Keratinocyte (primary cell): ENCODE data around the gene PRKAG2. TPM values are rescaled to one million over a fixed set of nuclear protein-coding genes. Genes with fewer than 3 reads are reported as not detected.

Source experiments
- DNase-seq: peaks from one replicate; pipeline ENCODE4 v3.0.0-alpha.2; 2011; ENCODE audit warnings: low read depth, missing footprints, low spot score
- FAIRE-seq: peaks from 2 replicates; lab custom pipeline; 2011; peaks lifted over from hg19 to GRCh38; lab: Jason Lieb, UNC
- H2AFZ ChIP-seq: 2 replicates; pipeline ENCODE4 v1.6.0; 2012; ENCODE audit warnings: low read length, control low read depth, inconsistent platforms; ENCODE audit not compliant: control insufficient read depth
- H3K27ac ChIP-seq: 2 replicates; pipeline ENCODE4 v1.5.1; 2011; ENCODE audit warnings: low read length; ENCODE audit not compliant: control insufficient read depth, insufficient read depth
- H3K27me3 ChIP-seq: 3 replicates; pipeline ENCODE4 v1.6.0; 2011; ENCODE audit warnings: low read length; ENCODE audit not compliant: control insufficient read depth, insufficient read depth; ENCODE audit errors: extremely low read depth
- H3K36me3 ChIP-seq, 2 experiments: 2 replicates in 1 of 2; 3 replicates in 1 of 2; pipeline ENCODE4 v1.5.1; 2011; ENCODE audit warnings: low read length in 2 of 2, mild to moderate bottlenecking in 1 of 2; ENCODE audit not compliant: control insufficient read depth in 2 of 2, insufficient read depth in 2 of 2; ENCODE audit errors: extremely low read depth in 1 of 2
- H3K4me1 ChIP-seq: 3 replicates; pipeline ENCODE4 v1.5.1; 2011; ENCODE audit warnings: low read length; ENCODE audit not compliant: control insufficient read depth, insufficient read depth; ENCODE audit errors: extremely low read depth
- H3K4me2 ChIP-seq: 3 replicates; pipeline ENCODE4 v1.6.0; 2011; ENCODE audit warnings: low read depth, low read length; ENCODE audit not compliant: control insufficient read depth, insufficient read depth; ENCODE audit errors: extremely low read depth
- H3K4me3 ChIP-seq, 3 experiments: fragments of 200-600 bp in 1 of 3; sonication (generic) in 1 of 3; 2 replicates in 2 of 3; 3 replicates in 1 of 3; pipeline ENCODE4 v1.5.1; 2011 to 2016; ENCODE audit warnings: low read length in 3 of 3, mild to moderate bottlenecking in 3 of 3, control low read depth in 2 of 3, inconsistent platforms in 1 of 3, low read depth in 1 of 3, mixed read lengths in 1 of 3, mixed run types in 1 of 3, moderate library complexity in 1 of 3; ENCODE audit not compliant: control insufficient read depth in 2 of 3, insufficient read depth in 2 of 3; ENCODE audit errors: extremely low read depth in 1 of 3
- H3K79me2 ChIP-seq: 2 replicates; pipeline ENCODE4 v1.6.0; 2012; ENCODE audit warnings: low read length; ENCODE audit not compliant: control insufficient read depth, insufficient read depth
- H3K9ac ChIP-seq: 3 replicates; pipeline ENCODE4 v1.6.0; 2011; ENCODE audit warnings: low read length; ENCODE audit not compliant: control insufficient read depth, insufficient read depth; ENCODE audit errors: extremely low read depth
- H3K9me1 ChIP-seq: 3 replicates; pipeline ENCODE4 v1.6.0; 2011; ENCODE audit warnings: low read length; ENCODE audit not compliant: control insufficient read depth, insufficient read depth; ENCODE audit errors: extremely low read depth
- H3K9me3 ChIP-seq: 2 replicates; pipeline ENCODE4 v1.5.1; 2012; ENCODE audit warnings: low read depth, low read length; ENCODE audit not compliant: control insufficient read depth
- H4K20me1 ChIP-seq: 3 replicates; pipeline ENCODE4 v1.6.0; 2011; ENCODE audit warnings: low read length; ENCODE audit not compliant: control insufficient read depth, insufficient read depth; ENCODE audit errors: extremely low read depth
- EZH2 ChIP-seq: IDR thresholded peaks from one replicate; pipeline ENCODE4 v1.6.1; 2012; ENCODE audit warnings: inconsistent platforms, mild to moderate bottlenecking, low read length, moderate library complexity
- dilution Hi-C: fragments of 300-500 bp; cut with MboI; formaldehyde crosslinking; loops from one replicate; pipeline ENCODE4 v1.7.0; 2020; ENCODE audit warnings: low sequenced_read_pairs; ENCODE audit not compliant: extremely low pct_ligation_motif_present
- polyA plus RNA-seq, 5 experiments: library from polyadenylated mRNA; depleted of rRNA in 3 of 5; stranded (reverse) in 3 of 5; stranded (forward) in 1 of 5; unstranded in 1 of 5; fragments of >200 nt; gene quantifications; 1 replicate in 1 of 5; 2 replicates in 3 of 5; 3 replicates in 1 of 5; pipeline versions ENCODE4 v1.2.1 to v1.2.3, GENCODE V29; 2011 to 2012; ENCODE audit warnings: missing spikeins in 2 of 5, low read depth in 1 of 5, low replicate concordance in 1 of 5
- TF ChIP-seq, protein P1 (sequence below), 3 experiments: IDR thresholded peaks in 1 of 3; conservative IDR thresholded peaks in 1 of 3; optimal IDR thresholded peaks in 1 of 3; 2 replicates in 2 of 3; 3 replicates in 1 of 3; pipeline versions ENCODE3 to v1.5.1; 2011; ENCODE audit warnings: low read length in 3 of 3, mild to moderate bottlenecking in 3 of 3, moderate library complexity in 2 of 3, control low read depth in 1 of 3, inconsistent platforms in 1 of 3; ENCODE audit not compliant: insufficient read depth in 2 of 3; ENCODE audit errors: extremely low read depth in 1 of 3

Gene PRKAG2
- polyA plus RNA-seq, 1 donor (not counting 4 experiments of a cell fraction or from before 2014, with no cell fraction given): 39.5 TPM

DNA sequence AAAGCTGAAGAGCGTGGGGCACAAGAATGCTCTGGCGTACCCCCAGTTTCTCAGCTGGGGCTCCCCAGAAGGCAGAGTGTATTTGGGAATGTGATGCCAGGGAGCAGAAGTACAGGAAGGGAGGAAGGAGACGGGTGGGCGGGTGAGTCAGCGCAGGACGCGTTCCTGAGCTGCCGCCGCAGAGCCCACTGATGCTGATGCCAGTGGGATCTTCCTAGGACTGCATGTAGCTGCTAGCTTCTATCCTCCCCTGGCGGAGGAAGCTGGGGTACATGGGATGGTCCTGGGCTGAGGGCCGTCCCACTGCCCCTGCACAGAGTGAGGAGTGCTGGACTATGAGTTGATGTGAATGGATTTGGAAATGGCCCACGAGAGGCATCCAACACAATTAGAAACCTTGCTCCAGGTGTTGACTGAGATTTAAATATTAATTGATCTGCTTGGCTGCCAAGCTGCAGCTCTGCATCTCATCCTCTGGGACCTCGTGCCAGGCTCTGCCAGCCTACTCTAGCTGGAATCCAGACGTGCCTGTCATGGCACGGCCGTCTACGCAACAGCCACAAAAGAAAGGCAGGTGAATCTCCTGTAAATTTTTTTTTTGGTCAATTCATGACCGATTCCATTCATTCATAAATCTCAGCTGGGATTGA lies 291.0 kb downstream of the PRKAG2 start:
- DNase-seq (no peak), FAIRE-seq (peak; percentile 32)
- TF ChIP-seq, protein P1, sequence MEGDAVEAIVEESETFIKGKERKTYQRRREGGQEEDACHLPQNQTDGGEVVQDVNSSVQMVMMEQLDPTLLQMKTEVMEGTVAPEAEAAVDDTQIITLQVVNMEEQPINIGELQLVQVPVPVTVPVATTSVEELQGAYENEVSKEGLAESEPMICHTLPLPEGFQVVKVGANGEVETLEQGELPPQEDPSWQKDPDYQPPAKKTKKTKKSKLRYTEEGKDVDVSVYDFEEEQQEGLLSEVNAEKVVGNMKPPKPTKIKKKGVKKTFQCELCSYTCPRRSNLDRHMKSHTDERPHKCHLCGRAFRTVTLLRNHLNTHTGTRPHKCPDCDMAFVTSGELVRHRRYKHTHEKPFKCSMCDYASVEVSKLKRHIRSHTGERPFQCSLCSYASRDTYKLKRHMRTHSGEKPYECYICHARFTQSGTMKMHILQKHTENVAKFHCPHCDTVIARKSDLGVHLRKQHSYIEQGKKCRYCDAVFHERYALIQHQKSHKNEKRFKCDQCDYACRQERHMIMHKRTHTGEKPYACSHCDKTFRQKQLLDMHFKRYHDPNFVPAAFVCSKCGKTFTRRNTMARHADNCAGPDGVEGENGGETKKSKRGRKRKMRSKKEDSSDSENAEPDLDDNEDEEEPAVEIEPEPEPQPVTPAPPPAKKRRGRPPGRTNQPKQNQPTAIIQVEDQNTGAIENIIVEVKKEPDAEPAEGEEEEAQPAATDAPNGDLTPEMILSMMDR (optimal IDR thresholded peaks at IDR 0.05 in 1 of 3, IDR thresholded peaks at IDR 0.05 in 1 of 3, conservative IDR thresholded peaks at IDR 0.05 in 1 of 3; ENCODE audit: extremely low read depth in 1 of 3, insufficient read depth in 2 of 3, low read length in 3 of 3): peak in 2 of 3 experiments; percentile 31 to 55
- no peak for TF ChIP-seq EZH2
- Histone ChIP-seq H3K4me1 (peaks cover 20% of the 10 kb centered on the region), H2AFZ (no peak overlapping the region), H3K27me3 (no peaks in the 10 kb centered on the region), H4K20me1 (no peaks in the 10 kb centered on the region), H3K9me1 (no peaks in the 10 kb centered on the region), H3K9ac (no peak overlapping the region), H3K27ac (no peak overlapping the region), H3K4me2 (peak overlapping the region; percentile 55), H3K4me3 (no peak overlapping the region), H3K9me3 (no peaks in the 10 kb centered on the region), H3K36me3 (peaks cover 3 to 10% of the 10 kb centered on the region in 2 experiments), H3K79me2 (peaks cover 15% of the 10 kb centered on the region)
- dilution Hi-C loops: no loop called here

DNA sequence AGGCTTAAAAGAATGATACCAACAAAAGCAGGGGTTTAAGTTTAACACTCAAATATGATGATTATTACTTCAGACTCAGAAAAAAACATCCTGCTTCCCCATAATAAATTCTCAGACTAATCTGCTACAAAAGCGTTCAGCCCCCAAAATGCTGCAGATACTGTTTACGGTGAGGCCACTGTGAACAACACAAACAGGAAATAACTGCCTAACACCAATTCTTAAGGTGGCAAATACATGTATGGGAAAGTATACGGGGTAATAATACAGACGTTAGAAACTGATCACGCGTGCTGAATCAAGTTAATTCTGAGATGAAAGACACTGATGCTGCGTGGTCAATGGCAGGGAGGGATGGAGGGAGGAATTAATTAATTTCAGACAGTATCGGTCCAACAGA lies 295.2 kb downstream of the PRKAG2 start:
- peaks cover 16% of the 10 kb centered on the region for H3K79me2 ChIP-seq
- no peaks in the 10 kb centered on the region for H3K27me3 ChIP-seq
- no peaks in the 10 kb centered on the region for H3K9me3 ChIP-seq
- H3K9me1 ChIP-seq: no peaks in the 10 kb centered on the region
- peaks cover 14% of the 10 kb centered on the region for H3K4me1 ChIP-seq
- H3K9ac ChIP-seq: no peak overlapping the region
- no peak overlapping the region for H3K4me3 ChIP-seq
- TF ChIP-seq, protein P1 (optimal IDR thresholded peaks at IDR 0.05 in 1 of 3, IDR thresholded peaks at IDR 0.05 in 1 of 3, conservative IDR thresholded peaks at IDR 0.05 in 1 of 3; ENCODE audit: extremely low read depth in 1 of 3, insufficient read depth in 2 of 3, low read length in 3 of 3): no peak
- no peak for TF ChIP-seq EZH2
- no peak overlapping the region for H3K27ac ChIP-seq
- no peaks in the 10 kb centered on the region for H4K20me1 ChIP-seq
- dilution Hi-C loops: no loop called here
- FAIRE-seq (no peak), DNase-seq (no peak)
- peaks cover 3% of the 10 kb centered on the region in 2 experiments for H3K36me3 ChIP-seq
- no peak overlapping the region for H3K4me2 ChIP-seq
- H2AFZ ChIP-seq: no peak overlapping the region
